HL-60/S4 (cell line): ENCODE measurements around the gene CACNA1C.
"Not testable (repeated sequence)": the region's sequence is repeated elsewhere in the genome, so short reads cannot be mapped to it uniquely, and the experiment has no call there.

Source experiments
- in situ Hi-C: fragments of 300-500 bp; cut with MboI; formaldehyde crosslinking; loops from 2 replicates; pipeline ENCODE4 v1.14.3; 2022; ENCODE audit warnings: low sequenced_read_pairs

The CACNA1C gene

GRCh38 chr12:2685620-2686279 lies 633.0 kb downstream of the CACNA1C start:
- in situ Hi-C loops, result not testable (repeated sequence)

- in situ Hi-C loops, result no loop called here
Measured at GRCh38 chr12:2686280-2686646, 633.5 kb downstream of the CACNA1C start.

DNA sequence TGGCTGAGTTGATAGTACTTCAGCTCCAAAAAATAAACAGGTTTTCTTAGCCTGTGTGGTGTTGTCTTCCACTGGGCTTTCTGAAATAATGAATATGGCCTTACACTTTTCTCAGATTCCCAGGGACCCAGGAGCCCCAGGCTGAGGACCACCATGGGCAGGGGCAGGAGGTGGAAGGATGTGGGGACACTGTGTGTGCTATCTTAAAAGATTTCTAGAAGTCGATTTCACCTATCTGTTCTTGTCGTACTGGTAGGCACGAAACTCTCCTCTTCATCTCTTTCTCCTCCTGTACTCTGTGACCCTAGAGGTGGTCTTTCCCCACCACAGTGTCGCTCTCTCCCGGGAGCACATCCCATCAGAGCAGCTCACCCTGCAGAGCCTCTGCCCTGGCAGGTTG lies 634.3 kb downstream of the CACNA1C start:
- in situ Hi-C loops, result no loop called here

GRCh38 chr12:2687726-2688125 lies 634.9 kb downstream of the CACNA1C start:
- in situ Hi-C loops, result no loop called here

GRCh38 chr12:2688381-2688931 lies 635.7 kb downstream of the CACNA1C start:
- in situ Hi-C loops, result no loop called here

DNA sequence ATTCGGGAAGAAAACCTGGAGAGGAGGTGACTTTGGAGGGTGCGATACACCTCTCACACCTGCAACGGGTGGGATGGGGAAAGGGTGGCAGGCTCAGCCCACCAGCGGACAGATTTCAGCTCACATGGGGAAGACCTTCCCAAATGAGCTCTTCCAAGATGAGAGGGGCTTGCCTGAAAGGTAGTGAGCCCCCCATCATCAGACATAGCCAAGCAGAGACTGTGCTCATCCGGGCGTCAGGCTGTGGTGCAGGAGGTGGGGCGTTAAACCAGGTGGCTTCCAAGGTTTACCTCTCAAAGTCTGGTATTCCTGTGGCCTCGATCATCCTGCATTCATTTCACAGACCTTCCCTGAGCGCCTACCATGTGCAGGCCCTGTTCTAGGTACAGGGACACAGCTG lies 636.6 kb downstream of the CACNA1C start:
- in situ Hi-C loops, result no loop called here

DNA sequence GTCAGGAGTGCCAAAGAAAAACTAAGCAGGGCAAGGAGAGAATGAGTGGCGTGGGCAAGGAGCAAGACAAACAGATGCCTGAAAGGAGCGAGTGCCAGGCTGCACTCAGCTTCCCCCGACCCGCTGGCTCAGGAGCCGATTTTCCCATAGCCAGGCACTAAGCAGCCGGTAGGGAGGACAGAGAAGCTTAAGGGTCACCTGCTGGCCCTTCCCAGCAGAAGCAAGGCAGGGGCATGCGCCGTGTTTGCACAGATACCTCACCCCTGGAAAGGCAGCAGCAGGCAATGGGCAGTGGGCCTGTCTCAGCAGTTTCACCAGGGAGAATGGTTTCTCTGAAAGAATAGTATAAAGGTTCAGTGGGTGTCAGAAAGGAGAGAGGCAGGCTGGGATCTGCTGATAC lies 637.1 kb downstream of the CACNA1C start:
- in situ Hi-C loops, result no loop called here

- in situ Hi-C loops, result no loop called here
Measured at GRCh38 chr12:2690348-2691005, 637.7 kb downstream of the CACNA1C start.

DNA sequence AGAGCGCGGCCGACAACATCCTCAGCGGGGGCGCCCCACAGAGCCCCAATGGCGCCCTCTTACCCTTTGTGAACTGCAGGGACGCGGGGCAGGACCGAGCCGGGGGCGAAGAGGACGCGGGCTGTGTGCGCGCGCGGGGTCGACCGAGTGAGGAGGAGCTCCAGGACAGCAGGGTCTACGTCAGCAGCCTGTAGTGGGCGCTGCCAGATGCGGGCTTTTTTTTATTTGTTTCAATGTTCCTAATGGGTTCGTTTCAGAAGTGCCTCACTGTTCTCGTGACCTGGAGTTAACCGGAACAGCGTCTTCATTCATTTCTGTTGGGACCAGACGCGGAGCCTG lies 638.2 kb downstream of the CACNA1C start:
- in situ Hi-C loops, result no loop called here

- in situ Hi-C loops, result no loop called here
Measured at GRCh38 chr12:2691345-2692071, 638.7 kb downstream of the CACNA1C start.

DNA sequence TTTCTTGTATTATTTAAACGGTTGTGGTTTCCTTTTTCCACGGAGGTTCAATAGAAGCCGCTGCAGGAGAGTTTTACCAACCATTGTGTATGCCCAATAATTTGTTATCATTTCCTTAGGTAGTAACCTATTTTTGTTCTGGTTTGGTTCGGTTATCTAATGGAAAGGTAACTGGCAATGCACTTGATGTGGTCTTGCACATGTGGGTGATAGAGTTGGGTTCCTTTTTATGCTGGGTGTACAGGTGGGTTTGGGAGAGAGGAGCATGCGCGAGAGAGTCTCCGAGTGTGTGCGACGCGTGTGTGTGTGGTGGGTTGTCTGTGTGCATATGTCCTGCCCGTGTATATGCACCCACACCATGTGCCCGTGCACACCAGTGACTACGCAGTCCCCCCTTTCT lies 639.3 kb downstream of the CACNA1C start:
- in situ Hi-C loops, result no loop called here

- in situ Hi-C loops, result no loop called here
Measured at GRCh38 chr12:2693244-2693860, 640.6 kb downstream of the CACNA1C start.

GRCh38 chr12:2693980-2694610 lies 641.3 kb downstream of the CACNA1C start:
- in situ Hi-C loops, result no loop called here

GRCh38 chr12:2696136-2696535 lies 643.3 kb downstream of the CACNA1C start:
- in situ Hi-C loops, result no loop called here

- in situ Hi-C loops, result no loop called here
Measured at GRCh38 chr12:2697057-2697800, 644.4 kb downstream of the CACNA1C start.

DNA sequence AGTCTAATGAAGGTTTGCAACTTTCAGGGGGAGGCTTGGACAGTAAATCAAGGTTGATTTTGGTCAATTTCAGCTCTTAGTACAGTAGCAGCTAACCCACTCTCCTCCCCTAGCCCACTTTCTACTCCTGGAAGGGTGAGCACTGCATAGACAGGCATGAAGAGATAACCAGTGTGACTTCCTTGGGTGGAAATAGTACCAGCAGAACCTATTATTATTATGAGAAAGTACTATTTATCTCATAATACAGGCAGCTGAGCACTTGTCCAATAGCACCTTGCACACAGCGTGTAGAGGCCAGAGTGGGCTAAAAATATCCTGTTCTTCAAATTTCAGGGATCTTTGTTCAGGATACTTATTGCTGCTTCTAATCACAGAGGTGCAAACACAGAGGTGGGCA lies 645.8 kb downstream of the CACNA1C start:
- in situ Hi-C loops, result no loop called here

DNA sequence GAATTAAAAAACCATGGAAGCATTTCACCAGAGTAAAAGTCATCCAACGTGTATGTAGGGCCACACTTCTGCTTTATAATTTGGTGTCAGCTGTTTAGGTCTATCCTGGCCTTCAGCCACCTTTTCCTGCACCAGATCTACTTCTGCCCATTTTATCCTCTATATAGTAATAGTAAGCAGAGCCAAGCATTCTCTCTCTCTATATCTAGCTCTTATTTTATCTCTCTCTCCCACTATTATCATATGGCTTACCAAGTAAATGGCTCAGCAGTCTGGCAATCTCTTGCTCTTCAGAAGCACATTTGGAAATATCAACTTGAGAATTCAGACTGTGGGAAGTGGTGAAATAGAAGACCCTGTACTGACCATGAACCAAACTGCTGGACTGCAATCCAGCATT lies 657.9 kb downstream of the CACNA1C start:
- in situ Hi-C loops, result no loop called here

GRCh38 chr12:2719392-2719791 lies 666.6 kb downstream of the CACNA1C start:
- in situ Hi-C loops, result no loop called here

DNA sequence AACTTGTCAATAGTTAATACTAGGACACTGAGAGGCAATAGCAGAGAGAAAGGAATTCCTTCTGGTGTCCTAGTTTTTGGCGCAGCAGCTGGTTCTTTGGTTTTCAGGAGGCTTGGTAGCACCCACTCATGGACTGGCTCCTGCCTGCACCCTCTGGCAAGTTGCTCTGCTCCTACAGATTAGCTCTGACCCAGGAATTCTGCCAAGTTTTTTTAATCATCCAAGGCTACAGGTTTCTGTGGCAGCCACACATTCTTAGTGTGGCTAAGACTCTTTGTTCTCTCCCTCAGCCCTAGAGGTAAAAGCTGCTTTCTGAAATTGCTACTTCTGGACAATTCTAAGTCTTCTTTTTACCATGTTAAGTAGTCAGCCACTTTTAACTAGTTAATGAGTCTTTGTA lies 670.0 kb downstream of the CACNA1C start:
- in situ Hi-C loops, result no loop called here

- in situ Hi-C loops, result no loop called here
Measured at GRCh38 chr12:2732290-2732689, 679.5 kb downstream of the CACNA1C start.
